ENCODE data around the gene TRIP12.

DNA sequence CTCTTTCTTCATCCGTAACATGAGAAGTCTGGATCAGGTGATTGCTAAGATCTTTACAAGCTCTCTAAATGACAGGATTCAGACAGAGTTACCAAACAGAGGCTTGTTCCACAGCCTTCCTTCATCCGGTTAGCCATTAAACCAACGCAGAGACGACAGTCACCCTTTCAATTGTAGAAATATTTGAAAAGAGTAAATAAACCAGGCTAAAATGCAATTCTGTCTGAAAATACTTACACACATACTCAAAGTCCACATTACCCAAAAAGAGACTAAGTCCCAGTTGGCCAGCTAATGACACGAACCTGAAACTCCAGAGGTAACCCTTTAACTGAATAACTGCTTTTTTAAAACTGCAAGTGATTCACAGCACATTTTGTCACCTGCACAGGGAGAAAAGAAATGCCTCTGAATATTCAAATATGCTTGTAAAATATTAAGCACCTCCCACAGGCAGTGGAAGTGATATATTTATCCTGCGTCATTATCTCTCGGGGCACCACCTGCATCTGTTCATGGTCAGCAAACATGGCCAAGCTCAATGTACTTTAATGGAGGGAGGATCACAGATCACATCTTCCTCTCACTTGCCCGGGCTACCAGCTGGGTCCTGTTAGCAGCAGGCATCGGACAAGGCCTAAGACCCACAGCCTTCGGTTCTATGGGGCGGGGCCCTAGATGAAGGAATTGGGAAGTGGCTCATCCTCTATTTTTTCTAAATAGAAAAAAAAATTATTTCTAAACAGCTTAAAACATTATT, 168.7 kb downstream of the TRIP12 start:
- TF ChIP-seq EZH2 (IDR thresholded peaks at IDR 0.05; ENCODE audit: low read depth, unreplicated experiment): no peak
- TF ChIP-seq CTCF (conservative IDR thresholded peaks at IDR 0.05; ENCODE audit: low read depth in 2 of 2): no peak
- TF ChIP-seq ZNF331 (CRISPR knock-in tag; IDR thresholded peaks at IDR 0.05; ENCODE audit: low read depth): no peak
- TF ChIP-seq, protein P1, sequence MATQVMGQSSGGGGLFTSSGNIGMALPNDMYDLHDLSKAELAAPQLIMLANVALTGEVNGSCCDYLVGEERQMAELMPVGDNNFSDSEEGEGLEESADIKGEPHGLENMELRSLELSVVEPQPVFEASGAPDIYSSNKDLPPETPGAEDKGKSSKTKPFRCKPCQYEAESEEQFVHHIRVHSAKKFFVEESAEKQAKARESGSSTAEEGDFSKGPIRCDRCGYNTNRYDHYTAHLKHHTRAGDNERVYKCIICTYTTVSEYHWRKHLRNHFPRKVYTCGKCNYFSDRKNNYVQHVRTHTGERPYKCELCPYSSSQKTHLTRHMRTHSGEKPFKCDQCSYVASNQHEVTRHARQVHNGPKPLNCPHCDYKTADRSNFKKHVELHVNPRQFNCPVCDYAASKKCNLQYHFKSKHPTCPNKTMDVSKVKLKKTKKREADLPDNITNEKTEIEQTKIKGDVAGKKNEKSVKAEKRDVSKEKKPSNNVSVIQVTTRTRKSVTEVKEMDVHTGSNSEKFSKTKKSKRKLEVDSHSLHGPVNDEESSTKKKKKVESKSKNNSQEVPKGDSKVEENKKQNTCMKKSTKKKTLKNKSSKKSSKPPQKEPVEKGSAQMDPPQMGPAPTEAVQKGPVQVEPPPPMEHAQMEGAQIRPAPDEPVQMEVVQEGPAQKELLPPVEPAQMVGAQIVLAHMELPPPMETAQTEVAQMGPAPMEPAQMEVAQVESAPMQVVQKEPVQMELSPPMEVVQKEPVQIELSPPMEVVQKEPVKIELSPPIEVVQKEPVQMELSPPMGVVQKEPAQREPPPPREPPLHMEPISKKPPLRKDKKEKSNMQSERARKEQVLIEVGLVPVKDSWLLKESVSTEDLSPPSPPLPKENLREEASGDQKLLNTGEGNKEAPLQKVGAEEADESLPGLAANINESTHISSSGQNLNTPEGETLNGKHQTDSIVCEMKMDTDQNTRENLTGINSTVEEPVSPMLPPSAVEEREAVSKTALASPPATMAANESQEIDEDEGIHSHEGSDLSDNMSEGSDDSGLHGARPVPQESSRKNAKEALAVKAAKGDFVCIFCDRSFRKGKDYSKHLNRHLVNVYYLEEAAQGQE (IDR thresholded peaks at IDR 0.05; ENCODE audit: unreplicated experiment): no peak
- no peak for TF ChIP-seq CREB1 (CRISPR knock-in tag; IDR thresholded peaks at IDR 0.05; ENCODE audit: low read depth)
- TF ChIP-seq EZH2phosphoT487 (IDR thresholded peaks at IDR 0.05; ENCODE audit: unreplicated experiment): no peak
- no peak for TF ChIP-seq POLR2AphosphoS5 (IDR thresholded peaks at IDR 0.05; ENCODE audit: low read depth)
- no peak for TF ChIP-seq NANOG (IDR thresholded peaks at IDR 0.05; ENCODE audit: borderline replicate concordance)
- no peak for TF ChIP-seq STAT1 (IDR thresholded peaks at IDR 0.05; ENCODE audit: unreplicated experiment)

Measured in GM23338 (cell line).